SK-N-SH treated with all-trans-retinoic acid at 6 μM for 48 hours (cell line): ENCODE results near the gene CHRNA4.

Source experiments
- ATAC-seq: fragments of 200-7000 bp; cut with Tn5 transposase; 3 replicates; pipeline ENCODE4 v1.9.1; 2020; ENCODE audit warnings: mild to moderate bottlenecking, moderate library complexity
- ARNTL ChIP-seq: fragments of 450-650 bp; formaldehyde crosslinking; IDR thresholded peaks from 2 replicates; pipeline ENCODE4 v1.5.0; 2020; ENCODE audit warnings: low read depth, mild to moderate bottlenecking, moderate library complexity, borderline replicate concordance
- CREB5 ChIP-seq: fragments of 250-450 bp; sonication (Bioruptor Pico); IDR thresholded peaks from 2 replicates; pipeline ENCODE4 v1.5.1; 2020; ENCODE audit warnings: low read depth, mild to moderate bottlenecking, moderate library complexity
- CSDC2 ChIP-seq: fragments of 250-450 bp; sonication (Bioruptor Pico); IDR thresholded peaks from 2 replicates; pipeline ENCODE4 v1.5.0; 2020; ENCODE audit warnings: mild to moderate bottlenecking, moderate library complexity
- CSRNP3 ChIP-seq: fragments of 250-450 bp; sonication (Bioruptor Pico); IDR thresholded peaks from 2 replicates; pipeline ENCODE4 v1.5.1; 2021; ENCODE audit warnings: mild to moderate bottlenecking, moderate library complexity
- ESRRG ChIP-seq: fragments of 250-450 bp; sonication (Bioruptor Pico); IDR thresholded peaks from 2 replicates; pipeline ENCODE4 v1.6.1; 2021; ENCODE audit warnings: mild to moderate bottlenecking
- ISL1 ChIP-seq: fragments of 250-450 bp; sonication (Bioruptor Pico); IDR thresholded peaks from 2 replicates; pipeline ENCODE4 v2.1.2; 2022; ENCODE audit warnings: mild to moderate bottlenecking, moderate library complexity
- OSR1 ChIP-seq: fragments of 250-450 bp; sonication (Bioruptor Pico); IDR thresholded peaks from 2 replicates; pipeline ENCODE4 v1.8.0; 2022; ENCODE audit warnings: moderate library complexity, mild to moderate bottlenecking, inconsistent platforms
- PATZ1 ChIP-seq: fragments of 250-450 bp; sonication (Bioruptor Pico); IDR thresholded peaks from 2 replicates; pipeline ENCODE4 v1.8.0; 2020; ENCODE audit warnings: mild to moderate bottlenecking, moderate library complexity, borderline replicate concordance
- POU6F1 ChIP-seq: fragments of 250-450 bp; sonication (Bioruptor Pico); IDR thresholded peaks from 2 replicates; pipeline ENCODE4 v1.8.0; 2021; ENCODE audit warnings: low read depth, mild to moderate bottlenecking, moderate library complexity, borderline replicate concordance
- PPARA ChIP-seq: fragments of 250-450 bp; sonication (Bioruptor Pico); IDR thresholded peaks from 2 replicates; pipeline ENCODE4 v1.5.0; 2020; ENCODE audit warnings: mild to moderate bottlenecking, borderline replicate concordance
- RARB ChIP-seq: fragments of 250-450 bp; sonication (Bioruptor Pico); IDR thresholded peaks from 2 replicates; pipeline ENCODE4 v1.8.0; 2021; ENCODE audit warnings: mild to moderate bottlenecking, moderate library complexity
- SNAI2 ChIP-seq: fragments of 250-450 bp; sonication (Bioruptor Pico); IDR thresholded peaks from 2 replicates; pipeline ENCODE4 v1.5.0; 2020; ENCODE audit warnings: mild to moderate bottlenecking, moderate library complexity
- TSHZ2 ChIP-seq: fragments of 250-450 bp; sonication (Bioruptor Pico); IDR thresholded peaks from 2 replicates; pipeline ENCODE4 v1.5.0; 2020; ENCODE audit warnings: mild to moderate bottlenecking, moderate library complexity
- ZFP3 ChIP-seq: fragments of 250-450 bp; sonication (Bioruptor Pico); IDR thresholded peaks from 2 replicates; pipeline ENCODE4 v1.5.0; 2020; ENCODE audit warnings: mild to moderate bottlenecking, moderate library complexity
- ZNF565 ChIP-seq: fragments of 450-650 bp; formaldehyde crosslinking; conservative IDR thresholded peaks from 2 replicates; pipeline ENCODE4 v1.5.0; 2020; ENCODE audit warnings: low read depth, mild to moderate bottlenecking, moderate library complexity
- ZNF70 ChIP-seq: fragments of 450-650 bp; formaldehyde crosslinking; IDR thresholded peaks from 2 replicates; pipeline ENCODE4 v1.5.0; 2020; ENCODE audit warnings: mild to moderate bottlenecking, moderate library complexity
- ZNF8 ChIP-seq: fragments of 450-650 bp; formaldehyde crosslinking; IDR thresholded peaks from 2 replicates; pipeline ENCODE4 v1.5.0; 2020; ENCODE audit warnings: mild to moderate bottlenecking, moderate library complexity

The CHRNA4 gene

GRCh38 chr20:63365601-63366389 lies 4.6 kb upstream of the CHRNA4 start:
- no peak for TF ChIP-seq RARB
- TF ChIP-seq ZNF565 (CRISPR knock-in tag): no peak
- no peak for TF ChIP-seq ISL1 (CRISPR knock-in tag)
- TF ChIP-seq PPARA (CRISPR knock-in tag): no peak
- TF ChIP-seq ESRRG (CRISPR knock-in tag): no peak
- no peak for TF ChIP-seq POU6F1 (CRISPR knock-in tag)
- TF ChIP-seq ARNTL: no peak
- no peak for TF ChIP-seq ZFP3 (CRISPR knock-in tag)
- no peak for TF ChIP-seq SNAI2
- no peak for TF ChIP-seq OSR1 (CRISPR knock-in tag)
- no peak for TF ChIP-seq CSRNP3
- no peak for TF ChIP-seq TSHZ2 (CRISPR knock-in tag)
- ATAC-seq: no peak

GRCh38 chr20:63364801-63365585 lies 3.8 kb upstream of the CHRNA4 start:
- TF ChIP-seq CREB5 (CRISPR knock-in tag) (no peak), TSHZ2 (CRISPR knock-in tag) (no peak), PATZ1 (CRISPR knock-in tag) (no peak), CSDC2 (CRISPR knock-in tag) (no peak), POU6F1 (CRISPR knock-in tag) (no peak), PPARA (CRISPR knock-in tag) (no peak), ISL1 (CRISPR knock-in tag) (no peak), ZNF8 (CRISPR knock-in tag) (no peak), ZNF70 (CRISPR knock-in tag) (no peak), ZNF565 (CRISPR knock-in tag) (no peak)
- ATAC-seq: no peak
